Daoy (cell line): Measurements from ENCODE around the gene SRC. TPM values are rescaled to one million over a fixed set of nuclear protein-coding genes. Genes with fewer than 3 reads are reported as not detected.

Source experiments
- DNase-seq: peaks from one replicate; pipeline ENCODE4 v3.0.0-alpha.2; 2015; ENCODE audit warnings: low read depth
- total RNA-seq: library from RNA; depleted of rRNA; stranded (reverse); fragments of >200 nt; shearing (Covaris generic); gene quantifications from 2 replicates; pipeline ENCODE4 v1.2.3, GENCODE V29; 2014

Gene SRC
- total RNA-seq, 1 experiment from 2014 or later, result 9.5 TPM

DNA sequence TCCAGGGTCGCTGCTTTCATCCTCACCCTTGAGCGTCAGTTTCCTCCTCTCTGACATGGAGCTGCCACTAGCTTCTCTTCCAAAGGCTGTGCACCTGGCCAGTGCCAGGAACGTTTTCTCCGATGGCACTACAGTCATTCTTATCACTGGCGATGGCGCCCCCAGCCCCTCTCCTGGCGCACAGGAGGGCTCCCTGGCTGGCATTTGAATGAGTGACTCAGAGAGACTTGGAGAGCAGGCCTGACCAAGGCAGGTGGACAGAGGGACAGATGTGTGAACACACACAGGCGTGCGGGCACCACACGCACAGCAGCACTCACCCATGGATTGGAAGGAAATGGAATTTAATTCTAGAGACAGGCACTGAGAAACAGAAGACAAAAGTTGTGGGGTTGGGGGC is 77.6 kb downstream of the SRC start:
- no peak for DNase-seq

DNA sequence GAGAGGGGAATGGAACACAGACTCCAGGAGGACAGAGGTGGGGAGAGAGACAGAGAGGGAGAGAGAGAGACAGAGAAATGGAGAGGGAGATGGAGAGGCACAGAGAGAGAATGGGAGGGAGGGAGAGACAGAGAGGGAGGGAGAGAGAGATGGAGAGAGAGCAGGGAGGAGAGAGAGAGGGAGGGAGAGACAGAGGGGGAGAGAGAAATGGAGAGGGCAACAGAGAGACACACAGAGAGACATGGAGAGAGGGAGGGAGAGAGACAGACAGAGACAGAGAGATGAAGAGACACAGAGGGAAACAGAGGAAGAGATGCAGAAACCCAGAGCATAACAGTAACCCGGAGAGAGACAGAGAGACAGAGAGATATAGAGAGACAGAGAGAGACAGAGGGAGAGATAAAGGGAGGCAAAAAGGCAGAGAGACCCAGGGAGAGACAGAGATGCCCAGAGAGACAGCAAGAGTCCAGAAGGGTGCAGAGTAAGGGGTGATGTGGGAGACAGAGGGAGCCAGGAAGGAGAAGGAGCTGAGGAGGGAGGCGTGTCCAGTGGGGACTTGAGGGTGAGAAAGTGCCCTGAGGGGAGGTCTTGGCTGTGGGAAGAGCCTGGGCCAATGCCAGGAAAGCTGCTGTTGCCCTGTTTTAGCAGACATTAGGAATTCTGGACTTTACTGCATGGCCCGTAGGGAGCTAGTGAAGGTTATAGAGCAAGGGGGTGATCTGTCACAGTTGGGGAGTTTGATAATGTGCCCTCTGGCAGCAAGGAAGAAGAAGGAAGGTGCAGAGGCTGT is 78.3 kb downstream of the SRC start:
- no peak for DNase-seq

DNA sequence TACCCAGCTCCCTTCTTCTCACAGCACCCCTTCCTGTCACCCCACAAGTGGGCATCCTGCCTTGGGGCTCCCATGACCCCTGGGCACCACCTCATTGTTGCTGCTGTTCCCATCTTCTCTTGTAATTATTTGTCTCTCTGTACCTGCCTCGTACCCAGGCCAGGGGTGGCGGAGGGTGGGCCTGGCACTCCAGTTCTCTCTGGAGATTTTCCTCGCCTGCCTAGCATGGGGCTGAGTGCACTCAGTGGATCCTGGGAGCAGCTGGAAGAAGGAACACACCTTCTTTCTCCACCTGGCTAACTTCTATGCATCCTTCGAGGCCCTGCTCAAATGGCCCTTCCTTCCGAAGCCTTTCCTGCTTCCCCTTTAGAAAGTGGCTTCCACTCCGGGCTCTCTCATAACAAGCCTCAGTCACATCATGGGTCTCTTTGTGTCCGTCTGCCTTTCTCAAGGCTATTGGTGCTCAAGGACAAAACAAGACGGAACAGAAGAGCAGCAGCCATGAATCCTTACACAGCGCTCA is 79.2 kb downstream of the SRC start:
- no peak for DNase-seq

DNA sequence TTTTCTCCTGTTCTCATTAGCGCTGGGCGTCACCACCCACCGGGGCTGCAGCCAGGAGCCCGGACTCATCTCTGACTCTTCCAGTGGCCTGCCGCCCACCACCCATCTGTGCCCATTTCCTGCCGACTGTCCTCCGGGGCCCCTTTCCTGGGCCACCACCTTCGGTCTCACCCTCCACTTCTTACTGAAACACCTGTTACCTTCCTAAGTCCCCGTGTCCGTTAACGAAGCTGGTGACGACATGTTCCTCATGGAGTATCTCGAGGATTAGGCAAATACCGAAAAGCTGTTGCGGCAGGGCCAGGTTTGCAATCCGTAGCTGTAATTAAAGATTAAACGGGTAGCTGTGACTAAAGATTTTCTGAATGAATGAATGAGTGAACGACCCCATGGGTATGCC is 80.2 kb downstream of the SRC start:
- DNase-seq, result no peak

DNA sequence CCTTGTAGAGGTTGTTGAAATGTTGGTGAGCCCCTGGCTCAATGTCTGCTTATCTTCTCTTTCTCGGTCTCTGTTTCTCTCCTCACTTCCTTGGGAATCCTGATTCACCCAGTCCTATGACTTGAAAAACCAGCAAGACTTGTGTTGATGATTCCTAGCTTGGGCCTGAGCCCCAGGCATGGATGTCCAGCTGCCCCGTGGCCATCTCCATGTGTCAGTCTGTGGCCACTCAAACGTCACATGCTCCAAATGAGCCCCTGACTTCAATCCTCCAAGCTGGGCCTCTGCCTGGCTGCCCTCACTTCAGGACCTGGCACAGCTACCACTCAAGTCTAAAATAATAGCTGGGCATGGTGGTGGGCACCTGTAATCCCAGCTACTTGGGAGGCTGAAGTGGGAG is 81.0 kb downstream of the SRC start:
- no peak for DNase-seq

DNA sequence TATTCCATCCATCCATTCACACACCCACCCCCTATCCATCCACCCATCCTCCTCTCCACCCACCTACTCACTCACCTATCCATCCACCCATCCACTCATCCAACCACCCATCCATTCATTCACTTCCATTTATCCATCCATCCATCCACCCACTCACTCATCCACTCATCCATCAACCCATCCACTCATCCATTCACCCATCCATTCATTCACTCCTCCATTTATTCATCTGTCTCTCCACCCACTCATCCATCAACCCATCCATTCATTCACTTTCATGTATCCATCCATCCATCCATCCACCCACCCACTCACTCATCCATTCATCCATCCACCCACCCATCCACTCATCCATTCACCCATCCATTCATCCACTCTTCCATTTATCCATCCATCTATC is 84.1 kb downstream of the SRC start:
- no peak for DNase-seq

DNA sequence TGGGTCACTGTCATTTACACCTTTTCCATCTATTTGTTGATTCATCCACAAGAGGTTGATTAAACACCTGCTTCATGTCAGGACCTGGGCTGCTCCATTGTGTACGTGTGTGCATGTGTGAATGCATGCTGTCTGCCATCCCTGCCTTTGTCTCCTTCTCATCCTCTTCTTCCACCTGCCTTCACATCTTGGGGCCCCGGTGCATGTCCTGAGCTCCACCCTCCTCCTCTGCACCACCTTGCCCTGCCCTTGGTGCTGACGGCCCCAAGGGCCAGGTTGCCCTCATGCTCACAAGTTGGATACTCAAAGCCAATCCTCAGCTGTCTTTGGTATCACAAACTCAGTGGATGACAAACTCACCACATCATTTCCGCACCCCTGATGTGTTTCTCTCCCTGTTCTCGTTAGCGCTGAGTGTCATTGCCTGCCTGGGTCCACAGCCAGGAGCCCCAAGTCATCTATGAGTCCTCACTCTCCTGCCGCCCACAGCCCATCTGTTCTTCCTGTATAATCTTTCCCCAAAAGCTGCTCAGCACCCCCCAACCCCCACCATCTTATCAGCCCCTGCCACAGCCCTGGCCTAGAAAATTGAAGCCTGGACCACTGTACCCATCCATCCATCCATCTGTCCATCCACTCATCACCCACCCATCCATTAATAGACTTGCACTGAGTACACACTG is 85.0 kb downstream of the SRC start:
- DNase-seq, result no peak

DNA sequence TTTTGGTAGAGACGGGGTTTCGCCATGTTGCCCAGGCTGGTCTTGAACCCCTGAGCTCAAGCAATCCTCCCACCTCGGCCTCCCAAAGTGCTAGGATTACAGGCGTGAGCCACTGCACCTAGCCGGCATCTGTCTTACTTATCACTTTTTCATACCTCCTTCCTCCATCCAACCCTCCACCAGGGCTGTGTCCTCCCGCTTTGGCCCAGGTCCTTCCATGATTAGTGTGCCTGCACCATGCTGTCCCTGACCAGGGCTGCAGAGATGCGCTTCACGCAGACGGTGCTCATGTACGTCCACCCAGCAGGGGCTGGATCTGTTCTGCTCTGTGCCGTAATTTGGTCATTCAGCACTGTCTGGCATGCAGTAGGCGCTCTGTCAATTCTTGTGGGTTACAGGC is 85.8 kb downstream of the SRC start:
- DNase-seq, result no peak

DNA sequence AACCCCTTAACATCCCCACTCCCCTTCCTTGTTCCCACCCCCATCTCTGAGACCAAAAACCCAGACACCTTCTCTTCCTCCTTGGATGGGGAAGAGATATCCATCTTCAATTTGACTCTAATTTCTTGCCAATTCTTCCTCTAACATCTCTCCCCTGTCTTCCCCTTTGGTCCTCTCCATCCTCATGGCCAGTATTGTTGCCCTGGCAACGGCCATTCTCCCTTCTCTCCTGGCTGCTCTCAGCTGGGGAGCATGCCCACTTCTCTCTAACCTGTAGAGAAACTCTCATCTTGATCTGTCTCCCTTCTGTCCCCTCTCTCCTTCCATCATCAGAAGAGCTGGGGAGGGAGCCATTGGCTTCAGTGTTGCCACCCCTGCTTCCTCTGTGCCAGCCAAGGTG is 86.7 kb downstream of the SRC start:
- no peak for DNase-seq

DNA sequence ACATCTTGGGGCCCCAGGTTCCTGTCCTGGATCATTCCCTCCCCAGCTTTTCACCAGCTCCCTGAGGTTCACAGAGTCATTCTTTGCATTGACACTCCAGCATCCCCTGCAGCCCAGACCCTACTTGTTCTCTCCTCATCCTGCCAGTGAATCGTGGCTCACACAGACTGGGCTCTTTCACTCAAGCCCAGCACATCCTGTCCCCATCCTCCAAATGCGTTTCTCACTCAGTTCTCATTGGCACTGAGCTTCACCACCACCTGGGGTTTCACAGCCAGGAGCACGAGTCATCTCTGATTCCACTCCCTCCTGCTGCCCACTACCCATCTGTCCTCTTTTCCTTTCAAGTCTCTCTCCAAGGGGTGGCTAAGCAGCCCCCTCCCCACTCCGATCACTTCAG is 89.7 kb downstream of the SRC start:
- DNase-seq, result no peak

DNA sequence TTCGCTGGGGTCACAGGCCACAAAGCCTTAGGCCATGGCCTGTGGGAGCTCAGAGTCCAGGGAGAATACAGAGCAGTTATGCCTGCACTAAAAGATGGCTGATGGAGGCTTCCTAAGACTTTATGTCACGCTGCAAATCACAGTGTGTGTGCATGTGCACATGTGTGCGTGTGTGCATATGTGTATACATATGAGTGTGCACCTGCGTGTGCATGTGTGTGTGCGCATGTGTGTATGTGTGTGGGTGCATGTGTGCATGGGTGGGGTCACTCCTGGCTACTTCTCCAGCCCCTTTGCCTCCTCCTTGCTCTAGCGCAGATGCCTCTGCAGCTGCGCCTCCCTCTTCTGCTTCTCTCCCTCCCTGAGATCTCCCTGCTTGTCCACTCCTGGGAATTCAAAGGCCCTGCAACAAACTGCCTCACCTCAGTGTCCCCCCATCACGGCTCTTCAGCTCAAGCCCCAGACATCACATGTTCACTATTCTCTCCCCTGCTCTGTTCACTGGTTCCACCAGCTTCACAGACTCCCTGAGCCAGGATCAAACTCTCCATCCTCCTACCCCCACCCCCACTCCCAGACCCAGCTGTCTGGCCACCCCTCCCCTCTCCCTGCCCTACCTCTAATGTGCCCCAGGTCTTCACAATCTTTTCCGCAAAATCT is 90.7 kb downstream of the SRC start:
- no peak for DNase-seq

DNA sequence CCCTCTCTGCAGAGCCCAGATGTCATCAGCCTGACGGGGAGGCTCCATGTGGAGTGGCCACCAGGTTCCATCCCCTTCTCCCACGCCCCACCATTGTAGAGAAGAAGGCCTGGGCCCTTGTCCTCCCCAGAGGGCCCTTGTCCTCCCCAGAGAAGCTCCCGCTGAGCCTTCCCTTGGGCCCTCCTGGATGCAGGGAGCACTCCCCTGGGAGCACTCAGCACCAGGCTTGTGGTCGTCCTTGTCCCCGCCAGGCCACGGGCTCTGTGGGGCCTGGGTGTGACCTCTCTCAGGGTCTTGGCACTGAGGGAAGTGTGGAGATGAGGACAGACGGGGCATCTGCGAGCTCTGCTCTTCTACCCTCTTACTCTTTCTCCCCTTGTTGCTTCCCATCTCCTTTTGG is 91.7 kb downstream of the SRC start:
- no peak for DNase-seq

DNA sequence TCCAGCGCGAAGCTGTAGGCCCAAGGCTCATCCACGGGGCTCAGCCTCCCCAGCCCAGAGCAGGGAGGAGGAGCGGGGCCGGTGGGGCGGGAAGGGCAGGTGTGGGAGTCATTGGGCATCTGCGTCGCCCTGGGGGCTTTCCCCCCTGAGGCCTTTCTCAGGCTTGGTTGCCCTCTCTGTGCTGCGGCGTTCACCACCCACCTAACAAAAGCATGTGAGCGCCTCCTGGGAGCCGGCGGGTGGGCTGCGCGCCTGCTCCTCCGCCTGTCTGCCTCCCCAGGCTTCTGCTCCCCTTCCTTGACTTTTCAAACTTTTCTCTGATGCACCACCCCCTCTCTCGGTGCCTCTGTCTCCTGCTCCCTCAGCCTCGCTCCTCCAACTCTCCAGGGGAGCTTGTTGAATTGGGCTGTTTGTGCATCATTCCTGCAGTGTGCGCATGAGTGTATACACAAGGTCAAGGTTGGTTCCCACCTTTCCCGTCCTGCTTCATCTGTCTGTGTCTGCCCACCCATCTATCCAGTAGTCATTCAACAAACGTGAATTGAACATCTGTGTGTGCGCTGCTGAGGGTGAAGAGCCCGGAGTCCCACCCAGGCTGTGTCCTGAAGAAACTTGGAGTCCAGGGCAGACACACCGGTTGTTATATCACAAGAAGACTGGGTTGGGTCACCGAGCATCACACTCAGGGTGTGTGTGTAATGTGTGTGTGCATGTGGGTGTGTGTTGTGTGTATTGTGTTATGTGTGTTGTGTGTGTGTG is 92.7 kb downstream of the SRC start:
- no peak for DNase-seq

DNA sequence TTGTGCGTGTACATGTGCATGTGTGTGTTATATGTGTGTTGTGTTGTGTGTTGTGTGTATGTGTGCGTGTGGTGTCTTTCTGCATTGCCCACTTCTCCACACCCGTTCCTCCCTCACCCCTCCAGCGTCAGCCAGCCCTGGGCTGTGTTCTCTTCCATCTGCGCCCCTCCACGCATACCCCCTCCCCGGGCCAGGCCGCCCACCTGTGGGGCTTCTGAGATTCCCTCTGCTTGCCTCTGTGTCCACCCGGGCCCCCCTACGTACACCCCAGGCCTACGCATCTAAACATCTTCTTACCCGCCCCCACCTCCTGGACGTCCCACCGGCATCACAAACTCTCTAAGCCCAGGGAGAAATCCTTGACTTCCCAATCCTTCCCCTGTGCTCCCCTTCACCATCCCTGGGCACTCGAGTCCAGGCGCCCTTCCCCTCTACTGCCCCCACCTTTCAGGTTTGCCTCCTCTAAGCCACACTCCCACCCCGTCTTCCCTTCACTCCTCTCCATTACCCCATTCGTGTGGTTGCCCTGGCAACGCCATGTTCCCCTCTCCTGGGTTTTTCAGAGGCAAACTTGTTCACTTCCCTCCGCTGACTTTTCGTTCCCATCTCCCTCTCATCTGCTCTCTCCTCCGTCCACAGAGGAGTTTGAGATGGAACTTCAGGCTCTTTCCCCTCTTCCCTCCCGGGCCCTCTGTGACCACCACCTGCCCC is 93.4 kb downstream of the SRC start:
- no peak for DNase-seq

DNA sequence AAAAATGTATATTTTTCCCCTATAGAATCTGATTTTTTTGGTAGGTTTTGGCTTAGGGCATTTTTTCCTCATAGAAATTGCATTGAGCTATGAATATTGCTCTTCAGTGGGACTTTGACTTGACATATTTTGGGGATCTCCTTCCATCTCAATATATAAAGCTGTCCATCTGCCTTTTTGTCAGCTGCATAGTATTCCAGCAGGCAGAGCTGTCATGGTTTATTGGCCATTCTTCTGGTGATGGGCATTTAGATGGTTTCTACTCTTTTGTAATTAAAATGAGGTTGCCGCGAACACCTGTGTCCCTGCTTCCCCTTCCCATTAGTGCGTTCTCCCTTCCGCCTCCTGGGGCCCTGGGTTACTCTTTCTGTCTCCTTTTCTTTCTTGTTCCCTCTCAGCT is 95.1 kb downstream of the SRC start:
- no peak for DNase-seq

DNA sequence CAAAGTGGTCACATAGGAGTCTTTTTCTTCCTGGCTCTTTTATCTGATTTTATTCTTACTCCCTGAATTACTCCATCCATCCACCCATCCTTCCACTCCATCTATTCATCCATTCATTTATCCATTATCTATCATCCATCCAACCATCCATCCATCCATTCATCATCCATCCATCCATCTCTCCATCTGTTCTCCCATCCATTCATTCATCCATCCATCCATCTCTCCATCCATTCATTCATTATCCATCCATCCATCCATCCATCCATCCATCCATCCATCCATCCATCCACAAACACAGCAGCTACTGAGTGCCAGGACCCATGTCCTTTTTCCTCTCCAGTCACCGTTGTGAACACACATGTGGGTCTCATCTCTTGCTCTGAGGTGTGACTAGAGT is 96.6 kb downstream of the SRC start:
- no peak for DNase-seq

DNA sequence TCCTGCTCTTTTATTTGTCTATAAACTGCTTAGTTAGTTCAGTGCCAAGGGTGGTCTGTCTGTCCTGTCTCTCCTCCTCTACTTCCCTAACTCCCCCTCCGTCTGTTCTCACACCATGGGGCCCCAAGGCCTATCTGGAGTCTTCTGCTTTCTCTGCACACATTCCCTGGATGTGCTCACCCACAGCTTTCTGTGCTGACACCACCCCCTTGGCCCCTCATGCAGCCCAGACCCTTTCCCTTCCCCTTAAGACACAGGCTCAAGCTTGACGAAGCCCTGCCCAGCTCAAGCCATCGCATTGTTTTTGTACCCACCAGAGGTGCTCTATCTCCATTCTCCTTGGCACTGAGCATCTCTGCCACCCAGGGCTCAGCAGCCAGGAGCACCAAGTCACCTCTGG is 97.0 kb downstream of the SRC start:
- no peak for DNase-seq

DNA sequence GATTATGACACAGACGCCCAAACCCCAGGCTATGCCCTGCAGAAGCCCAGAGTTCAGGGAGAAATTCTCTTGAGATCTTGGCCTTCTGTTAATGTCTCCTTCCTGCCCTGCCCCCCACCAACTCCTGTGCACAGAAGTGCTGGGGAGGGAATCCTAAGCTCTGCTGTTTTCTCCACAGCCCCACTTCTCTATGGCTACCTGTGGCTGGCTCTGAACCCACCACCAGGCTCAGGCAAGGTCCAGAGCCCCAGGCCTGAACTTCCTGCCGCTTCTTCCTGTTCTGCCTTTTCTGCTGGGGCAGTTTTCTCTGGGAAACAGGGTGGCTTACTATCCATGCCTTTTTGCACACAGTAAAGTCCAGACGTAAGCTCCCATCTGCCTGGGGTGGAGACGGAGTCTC is 97.7 kb downstream of the SRC start:
- DNase-seq, result no peak

DNA sequence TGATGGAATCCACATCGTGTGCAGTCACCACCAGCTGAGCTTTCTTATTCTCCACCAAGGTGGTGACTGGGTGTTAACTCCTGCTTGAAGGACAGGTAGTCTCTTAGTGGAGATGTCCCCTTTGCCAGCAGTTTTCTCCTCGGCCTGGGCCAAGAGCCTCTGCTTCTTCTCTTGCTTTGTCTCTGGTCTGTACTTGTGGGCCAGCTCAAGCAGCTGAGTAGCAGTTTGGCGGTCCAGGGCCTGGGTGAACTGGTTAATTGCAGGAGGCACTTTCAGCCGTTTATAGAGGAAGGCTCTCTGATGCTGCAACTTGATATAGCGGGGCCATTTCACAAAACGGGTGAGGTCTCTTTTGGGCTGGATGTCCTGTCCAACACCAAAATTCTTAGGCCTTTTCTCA is 99.1 kb downstream of the SRC start:
- no peak for DNase-seq

DNA sequence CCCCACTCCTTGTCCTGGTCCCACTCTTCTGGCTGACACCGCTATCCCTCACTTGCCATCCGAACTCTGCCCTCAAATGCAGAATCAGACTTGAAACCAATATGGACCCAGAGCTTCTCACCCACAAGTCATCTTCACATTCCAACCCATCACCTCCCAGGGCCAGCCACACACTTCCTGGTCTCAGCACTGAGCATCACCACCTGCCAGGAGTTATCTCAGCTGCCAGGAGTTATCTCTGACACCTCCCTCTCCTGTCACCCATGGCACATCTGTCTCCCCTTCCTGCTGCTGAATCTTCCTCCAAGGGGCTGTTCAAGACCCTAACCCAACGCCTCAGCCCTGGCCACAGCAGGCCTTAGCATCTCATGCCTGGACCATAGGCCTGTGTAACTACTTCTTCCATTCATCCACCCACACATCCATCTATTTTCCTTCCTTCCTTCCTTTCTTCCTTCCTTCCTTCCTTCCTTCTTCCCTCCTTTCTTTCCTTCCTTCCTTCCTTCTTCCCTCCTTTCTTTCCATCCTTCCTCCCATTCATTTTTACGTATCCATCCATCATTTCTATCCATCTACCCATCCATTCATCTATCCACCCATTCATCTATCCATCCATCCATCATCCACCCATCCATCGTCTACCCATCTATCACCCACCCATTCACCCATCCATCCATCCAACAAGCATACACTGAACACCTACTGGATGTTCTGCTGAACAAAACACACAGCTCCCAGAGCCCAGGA is 100.5 kb downstream of the SRC start:
- DNase-seq, result no peak

DNA sequence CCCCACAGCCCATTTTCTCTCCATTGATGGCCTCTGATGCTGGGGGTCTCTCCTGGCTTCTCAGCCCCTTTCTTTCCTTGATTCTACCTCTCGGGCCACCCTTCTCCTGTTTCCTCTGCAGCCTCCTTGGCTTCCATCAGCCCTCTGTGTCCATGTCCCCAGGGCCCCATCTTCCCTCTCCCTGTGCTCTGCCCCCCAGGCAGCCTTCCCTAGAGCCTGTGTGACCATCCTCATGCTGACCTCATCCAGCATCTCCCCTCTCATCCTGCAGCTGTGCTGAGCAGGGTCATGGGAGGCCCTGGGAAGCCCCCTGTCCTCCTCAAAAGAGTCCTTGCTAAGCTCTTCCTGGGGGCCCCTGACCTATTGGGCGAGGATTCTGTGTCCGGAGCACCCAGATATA is 101.7 kb downstream of the SRC start:
- no peak for DNase-seq
